Natural killer cell treated with Interleukin-12 subunit alpha and Interleukin-12 subunit beta and Interleukin-15 and Interleukin-18, amount 100 ng/mL, for 72 hours (primary cell): ENCODE data around the gene SENP7. TPM values are rescaled to one million over a fixed set of nuclear protein-coding genes. Genes with fewer than 3 reads are reported as not detected.

Source experiments
- total RNA-seq, 2 donors: library from RNA; stranded (reverse); gene quantifications; one replicate each; pipeline ENCODE4 v1.2.3, GENCODE V29; 2022

SENP7 gene
- total RNA-seq, 2 donors from 2014 or later, result 17.3 to 17.9 TPM

Other genes with a start within 250 kb of the SENP7 start
- under 1 TPM; 0.25 to 0.45 TPM for gene IMPG2, start 192.6 kb downstream of the SENP7 start, total RNA-seq
- gene TRMT10C, start 48.7 kb upstream of the SENP7 start, total RNA-seq, result 10 to 100 TPM; 29.7 to 43.5 TPM
- gene PCNP, start 61.0 kb upstream of the SENP7 start, total RNA-seq, result 100 to 1,000 TPM; 132 to 134 TPM
- gene ZBTB11, start 163.9 kb upstream of the SENP7 start, total RNA-seq, result 10 to 100 TPM; 27.7 to 35.8 TPM
- gene RPL24, start 173.5 kb upstream of the SENP7 start, total RNA-seq, result 100 to 1,000 TPM; 677 to 822 TPM
- gene CEP97, start 211.4 kb upstream of the SENP7 start, total RNA-seq, result 10 to 100 TPM; 16.4 to 25.6 TPM